Naive thymus-derived CD4-positive, alpha-beta T cell (primary cell): ENCODE data around the gene NIM1K. TPM values are rescaled to one million over a fixed set of nuclear protein-coding genes. Genes with fewer than 3 reads are reported as not detected.

Source experiments
- ATAC-seq: fragments of 150-1000 bp; cut with Tn5 transposase; 2 replicates; pipeline ENCODE4 v1.10.0; 2021; ENCODE audit warnings: mild to moderate bottlenecking, moderate library complexity
- CTCF ChIA-PET: fragments of 350-600 bp; sonication (Branson Sonifier 250); formaldehyde crosslinking; loops from one replicate; lab custom pipeline; 2021; ENCODE audit warnings: antibody characterized with exemption; lab: Charles Lee
- POLR2A ChIA-PET: fragments of 350-600 bp; sonication (Branson Sonifier 250); formaldehyde crosslinking; loops from one replicate; lab custom pipeline; 2021; ENCODE audit warnings: antibody characterized with exemption, inconsistent platforms; lab: Charles Lee
- DNase-seq, 9 donors: peaks; one replicate each; pipeline versions ENCODE4 v3.0.0 to v3.0.0-alpha.2; 2020 to 2022; ENCODE audit warnings: mixed read lengths in 1 of 9
- H3K27ac ChIP-seq: one replicate; pipeline ENCODE4 v1.7.0; 2013; ENCODE audit warnings: mild to moderate bottlenecking, low read depth, low read length, moderate library complexity
- H3K27me3 ChIP-seq, 2 donors: one replicate each; pipeline ENCODE4 v1.7.0; 2013; ENCODE audit warnings: low read length in 2 of 2, mild to moderate bottlenecking in 2 of 2, moderate library complexity in 2 of 2; ENCODE audit not compliant: control insufficient read depth in 2 of 2, insufficient read depth in 2 of 2
- H3K36me3 ChIP-seq, 3 experiments: 1 replicate in 2 of 3; 2 replicates in 1 of 3; pipeline ENCODE4 v1.7.0; 2013; ENCODE audit warnings: low read length in 3 of 3, mild to moderate bottlenecking in 3 of 3, moderate library complexity in 1 of 3; ENCODE audit not compliant: insufficient read depth in 3 of 3, control insufficient read depth in 2 of 3
- H3K4me1 ChIP-seq, 2 donors: one replicate each; pipeline ENCODE4 v1.7.0; 2013; ENCODE audit warnings: low read length in 2 of 2, mild to moderate bottlenecking in 2 of 2, moderate library complexity in 1 of 2; ENCODE audit not compliant: control insufficient read depth in 2 of 2, insufficient read depth in 2 of 2
- H3K4me3 ChIP-seq: 2 replicates; pipeline ENCODE4 v1.7.0; 2013; ENCODE audit warnings: mild to moderate bottlenecking, low read length
- H3K9me3 ChIP-seq, 3 experiments: 1 replicate in 2 of 3; 2 replicates in 1 of 3; pipeline ENCODE4 v1.7.0; 2013; ENCODE audit warnings: low read length in 3 of 3; ENCODE audit not compliant: control insufficient read depth in 2 of 3
- H3K27ac Mint-ChIP-seq, 9 donors: one replicate each; pipeline ENCODE4 v1.8.0; 2020 to 2022; ENCODE audit warnings: mixed read lengths in 9 of 9, mild to moderate bottlenecking in 8 of 9, moderate library complexity in 5 of 9, inconsistent platforms in 2 of 9
- H3K27me3 Mint-ChIP-seq, 5 donors: one replicate each; pipeline ENCODE4 v1.8.0; 2021 to 2022; ENCODE audit warnings: mixed read lengths in 5 of 5, mild to moderate bottlenecking in 1 of 5
- H3K36me3 Mint-ChIP-seq, 5 donors: one replicate each; pipeline ENCODE4 v1.8.0; 2020 to 2022; ENCODE audit warnings: mixed read lengths in 5 of 5, mild to moderate bottlenecking in 3 of 5, inconsistent platforms in 1 of 5
- H3K4me1 Mint-ChIP-seq, 7 donors: one replicate each; pipeline ENCODE4 v1.8.0; 2020 to 2022; ENCODE audit warnings: mixed read lengths in 7 of 7, mild to moderate bottlenecking in 3 of 7, inconsistent platforms in 1 of 7
- H3K4me3 Mint-ChIP-seq, 10 donors: one replicate each; pipeline ENCODE4 v1.8.0; 2020 to 2022; ENCODE audit warnings: mild to moderate bottlenecking in 10 of 10, mixed read lengths in 10 of 10, moderate library complexity in 6 of 10, inconsistent platforms in 2 of 10
- H3K9me3 Mint-ChIP-seq, 11 donors: one replicate each; pipeline ENCODE4 v1.8.0; 2020 to 2022; ENCODE audit warnings: mixed read lengths in 11 of 11, mild to moderate bottlenecking in 4 of 11, inconsistent platforms in 1 of 11, moderate library complexity in 1 of 11
- intact Hi-C, 2 donors: fragments of 100-400 bp; cut with micrococcal nuclease; formaldehyde crosslinking; loops; one replicate each; pipeline ENCODE4 v1.15.1; 2023
- polyA plus RNA-seq, 2 donors: library from polyadenylated mRNA; unstranded; fragments of 300-500 nt; fragmentation: Illumina TruSeq; gene quantifications; one replicate each; pipeline ENCODE4 v1.2.3, GENCODE V29; 2021
- total RNA-seq, 6 experiments: library from RNA in 5 of 6; stranded (reverse) in 5 of 6; gene quantifications; 1 replicate in 5 of 6; 2 replicates in 1 of 6; pipeline ENCODE4 v1.2.3 and lab custom pipeline; 2021 to 2026

The NIM1K gene
- total and polyA plus RNA-seq, 7 experiments from 2014 or later: 0.18 to 0.97 (median 0.49) TPM

DNA sequence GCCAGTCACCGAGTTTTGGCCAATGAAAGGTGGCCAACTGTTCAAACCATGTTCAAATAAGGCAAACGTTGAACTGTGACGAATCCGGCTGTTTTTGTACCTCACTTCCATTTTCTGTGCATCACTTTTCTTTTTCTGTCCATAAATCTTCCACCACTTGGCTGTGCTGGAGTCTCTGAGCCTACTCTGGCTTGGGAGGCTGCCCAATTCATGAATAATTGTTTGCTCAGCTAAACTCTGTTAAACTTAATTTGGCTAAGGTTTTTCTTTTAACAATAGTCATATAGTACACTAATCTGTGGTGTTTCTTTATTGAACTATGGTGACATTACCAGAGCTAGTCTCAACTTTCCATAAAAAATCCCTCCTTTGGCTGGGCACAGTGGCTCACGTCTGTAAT lies 11.3 kb downstream of the NIM1K start:
- no peak overlapping the region for H3K27ac ChIP-seq
- no peaks in the 10 kb centered on the region for H3K36me3 ChIP-seq
- no peak overlapping the region for H3K4me3 Mint-ChIP-seq
- no peaks in the 10 kb centered on the region for H3K4me1 ChIP-seq
- ChIA-PET CTCF (interaction anchor here (0.7 kb wide), 1 partner anchor 98 kb away, joined by 3 read pairs; no protein-coding TSS in a partner anchor), POLR2A (no interaction called here)
- DNase-seq (no peak), ATAC-seq (no peak)
- peaks cover 0 to 4% (median 0%) of the 10 kb centered on the region in 11 donors for H3K9me3 Mint-ChIP-seq
- no peaks in the 10 kb centered on the region for H3K27me3 ChIP-seq
- H3K4me1 Mint-ChIP-seq: no peaks in the 10 kb centered on the region
- H3K36me3 Mint-ChIP-seq: peaks cover 0 to 3% (median 0%) of the 10 kb centered on the region in 5 donors
- no peaks in the 10 kb centered on the region for H3K9me3 ChIP-seq
- no peak overlapping the region for H3K27ac Mint-ChIP-seq
- no peak overlapping the region for H3K4me3 ChIP-seq
- peaks cover 0 to 17% (median 12%) of the 10 kb centered on the region in 5 donors for H3K27me3 Mint-ChIP-seq
- intact Hi-C loops: no loop called here

DNA sequence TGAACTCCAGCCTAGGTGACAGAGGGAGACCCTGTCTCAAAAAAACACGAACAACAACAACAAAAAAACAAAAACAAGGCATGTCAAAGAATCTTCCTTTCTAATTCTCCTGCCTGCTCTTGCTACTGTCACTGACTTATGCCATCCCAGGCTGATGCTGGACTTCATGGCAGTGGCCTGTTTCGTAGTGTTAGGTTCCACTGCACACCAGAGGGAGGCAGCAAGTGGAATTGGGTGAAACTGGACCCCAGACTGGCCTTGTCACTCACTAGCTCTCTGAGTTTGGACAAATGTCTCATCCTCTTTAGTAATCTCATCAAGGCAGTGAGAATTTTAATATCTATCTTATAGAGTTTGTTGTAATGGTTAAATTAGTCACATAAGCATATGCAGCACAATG lies 12.9 kb downstream of the NIM1K start:
- ATAC-seq: no peak
- H3K36me3 Mint-ChIP-seq: peaks cover 0 to 3% (median 0%) of the 10 kb centered on the region in 5 donors
- Histone ChIP-seq H3K27me3 (no peaks in the 10 kb centered on the region), H3K9me3 (no peaks in the 10 kb centered on the region), H3K27ac (no peak overlapping the region), H3K36me3 (no peaks in the 10 kb centered on the region), H3K4me1 (no peaks in the 10 kb centered on the region), H3K4me3 (no peak overlapping the region)
- H3K4me3 Mint-ChIP-seq: no peak overlapping the region
- ChIA-PET CTCF (no interaction called here), POLR2A (no interaction called here)
- peaks cover 0 to 4% (median 0%) of the 10 kb centered on the region in 11 donors for H3K9me3 Mint-ChIP-seq
- intact Hi-C loops: no loop called here
- H3K27me3 Mint-ChIP-seq: peaks cover 7 to 22% (median 12%) of the 10 kb centered on the region in 5 donors
- no peak overlapping the region for H3K27ac Mint-ChIP-seq
- no peak for DNase-seq
- no peaks in the 10 kb centered on the region for H3K4me1 Mint-ChIP-seq

DNA sequence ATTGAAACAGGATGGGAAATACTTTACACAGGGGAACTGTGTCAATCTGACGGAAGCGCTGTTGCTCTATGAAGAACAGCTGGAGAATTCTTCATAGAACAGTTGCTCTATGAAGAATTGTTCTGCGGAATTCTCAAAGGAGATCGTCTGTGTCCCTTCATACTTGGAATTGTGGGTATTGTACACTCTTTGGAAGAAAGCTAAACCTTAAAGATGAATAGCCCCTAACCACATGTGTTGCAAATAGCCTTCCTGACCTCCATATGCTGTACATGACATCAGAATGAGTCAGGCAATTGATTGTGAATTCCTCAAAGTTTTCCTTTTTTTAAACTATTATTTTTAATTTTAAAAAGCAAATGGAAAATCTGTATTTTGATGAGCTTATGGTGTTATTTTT lies 15.6 kb downstream of the NIM1K start:
- Mint-ChIP-seq H3K9me3 (peaks cover 0 to 3% (median 0%) of the 10 kb centered on the region in 11 donors), H3K27me3 (peaks cover 18 to 36% (median 21%) of the 10 kb centered on the region in 5 donors), H3K27ac (no peak overlapping the region), H3K36me3 (peaks cover 0 to 3% (median 0%) of the 10 kb centered on the region in 5 donors), H3K4me1 (no peaks in the 10 kb centered on the region), H3K4me3 (no peak overlapping the region)
- intact Hi-C loops: no loop called here
- H3K27me3 ChIP-seq: no peaks in the 10 kb centered on the region
- ATAC-seq (no peak), DNase-seq (no peak)
- CTCF ChIA-PET: no interaction called here
- H3K36me3 ChIP-seq: no peaks in the 10 kb centered on the region
- H3K27ac ChIP-seq: no peak overlapping the region
- H3K4me1 ChIP-seq: no peaks in the 10 kb centered on the region
- no peaks in the 10 kb centered on the region for H3K9me3 ChIP-seq
- H3K4me3 ChIP-seq: no peak overlapping the region
- POLR2A ChIA-PET: no interaction called here

GRCh38 chr5:43208658-43209057 lies 16.6 kb downstream of the NIM1K start:
- intact Hi-C loops: no loop called here
- peaks cover 0 to 2% (median 0%) of the 10 kb centered on the region in 11 donors for H3K9me3 Mint-ChIP-seq
- ATAC-seq (no peak), DNase-seq (no peak)
- no peaks in the 10 kb centered on the region for H3K4me1 Mint-ChIP-seq
- H3K36me3 Mint-ChIP-seq: no peaks in the 10 kb centered on the region
- H3K36me3 ChIP-seq: no peaks in the 10 kb centered on the region
- H3K9me3 ChIP-seq: no peaks in the 10 kb centered on the region
- no peak overlapping the region for H3K4me3 Mint-ChIP-seq
- H3K27ac Mint-ChIP-seq: no peak overlapping the region
- POLR2A ChIA-PET: no interaction called here
- H3K4me1 ChIP-seq: no peaks in the 10 kb centered on the region
- CTCF ChIA-PET: no interaction called here
- no peaks in the 10 kb centered on the region for H3K27me3 ChIP-seq
- no peak overlapping the region for H3K4me3 ChIP-seq
- H3K27ac ChIP-seq: no peak overlapping the region
- H3K27me3 Mint-ChIP-seq: peaks cover 17 to 36% (median 21%) of the 10 kb centered on the region in 5 donors

DNA sequence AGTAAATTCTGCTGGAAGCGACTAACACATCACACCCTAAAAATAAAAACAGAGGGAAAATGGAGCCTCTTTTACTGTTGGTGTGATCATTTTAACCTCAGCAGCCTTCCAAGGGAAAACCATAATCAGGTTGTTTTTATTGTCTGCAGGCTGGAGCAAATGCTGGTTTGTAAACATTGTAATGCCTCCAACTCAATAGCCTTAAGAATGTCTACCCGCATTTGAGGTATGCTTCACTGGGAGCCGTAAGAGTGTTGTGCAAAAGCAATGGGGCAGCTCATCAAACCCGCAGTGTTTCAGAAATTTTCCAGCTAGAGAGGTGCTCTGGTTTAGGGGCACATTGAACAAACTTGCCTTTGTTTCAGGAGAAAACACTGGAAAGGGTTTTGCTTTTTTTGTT lies 17.0 kb downstream of the NIM1K start:
- ATAC-seq (no peak), DNase-seq (no peak)
- Mint-ChIP-seq H3K27me3 (peaks cover 17 to 36% (median 21%) of the 10 kb centered on the region in 5 donors), H3K9me3 (peaks cover 0 to 2% (median 0%) of the 10 kb centered on the region in 11 donors), H3K27ac (no peak overlapping the region), H3K36me3 (no peaks in the 10 kb centered on the region), H3K4me3 (no peak overlapping the region), H3K4me1 (no peaks in the 10 kb centered on the region)
- intact Hi-C loops: no loop called here
- H3K27ac ChIP-seq: no peak overlapping the region
- CTCF ChIA-PET: no interaction called here
- H3K4me3 ChIP-seq: no peak overlapping the region
- H3K36me3 ChIP-seq: no peaks in the 10 kb centered on the region
- POLR2A ChIA-PET: no interaction called here
- H3K4me1 ChIP-seq: no peaks in the 10 kb centered on the region
- H3K9me3 ChIP-seq: no peaks in the 10 kb centered on the region
- H3K27me3 ChIP-seq: no peaks in the 10 kb centered on the region

DNA sequence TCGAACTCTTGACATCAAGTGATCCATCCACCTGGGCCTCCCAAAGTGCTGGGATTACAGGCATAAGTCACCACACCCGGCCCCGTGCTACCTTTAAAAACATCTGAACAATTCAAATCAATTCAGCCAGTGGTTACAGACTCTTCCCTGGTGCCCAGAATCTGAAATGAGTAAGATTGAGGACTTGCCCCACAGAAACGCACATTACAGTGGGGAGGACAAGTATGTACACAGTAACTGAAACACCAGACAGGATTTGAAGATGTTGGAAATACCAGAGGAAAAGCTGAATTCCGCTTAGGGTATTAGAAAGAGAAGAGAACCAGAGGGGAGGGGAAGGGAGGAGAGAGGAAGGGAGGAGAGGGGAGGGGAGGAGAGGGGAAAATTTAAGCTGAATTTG lies 17.8 kb downstream of the NIM1K start:
- ATAC-seq (no peak), DNase-seq (no peak)
- H3K36me3 ChIP-seq: no peaks in the 10 kb centered on the region
- Mint-ChIP-seq H3K27ac (no peak overlapping the region), H3K27me3 (peaks cover 17 to 36% (median 21%) of the 10 kb centered on the region in 5 donors), H3K36me3 (no peaks in the 10 kb centered on the region), H3K4me3 (no peak overlapping the region), H3K4me1 (no peaks in the 10 kb centered on the region), H3K9me3 (no peaks in the 10 kb centered on the region)
- intact Hi-C loops: no loop called here
- no peaks in the 10 kb centered on the region for H3K27me3 ChIP-seq
- CTCF ChIA-PET: no interaction called here
- no peak overlapping the region for H3K27ac ChIP-seq
- H3K4me3 ChIP-seq: no peak overlapping the region
- POLR2A ChIA-PET: no interaction called here
- no peaks in the 10 kb centered on the region for H3K9me3 ChIP-seq
- no peaks in the 10 kb centered on the region for H3K4me1 ChIP-seq

DNA sequence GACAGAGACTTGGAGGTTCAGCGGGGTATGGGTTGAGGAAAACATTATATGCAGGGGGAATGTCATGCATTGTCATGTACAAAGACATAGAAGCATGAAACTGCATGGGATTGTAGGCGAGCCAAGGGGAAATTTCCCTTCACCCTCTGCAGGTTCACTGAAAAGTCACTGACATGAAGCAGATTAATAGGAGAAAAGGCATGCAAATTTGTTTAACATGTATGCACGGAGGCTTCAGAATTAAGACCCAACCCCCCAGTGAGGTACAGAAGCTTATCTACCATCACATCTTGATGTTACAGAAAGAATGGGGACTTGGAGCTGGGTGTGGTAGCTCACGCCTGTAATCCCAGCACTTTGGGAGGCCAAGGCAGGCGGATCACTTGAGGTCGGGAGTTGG lies 18.5 kb downstream of the NIM1K start:
- DNase-seq: no peak
- Histone ChIP-seq H3K9me3 (no peaks in the 10 kb centered on the region), H3K27me3 (no peaks in the 10 kb centered on the region), H3K4me1 (no peaks in the 10 kb centered on the region), H3K4me3 (no peak overlapping the region), H3K27ac (no peak overlapping the region), H3K36me3 (no peaks in the 10 kb centered on the region)
- Mint-ChIP-seq H3K36me3 (no peaks in the 10 kb centered on the region), H3K4me1 (no peaks in the 10 kb centered on the region), H3K4me3 (no peak overlapping the region), H3K9me3 (no peaks in the 10 kb centered on the region), H3K27me3 (peaks cover 17 to 36% (median 21%) of the 10 kb centered on the region in 5 donors), H3K27ac (peak overlapping the region in 1 of 9 donors; percentile 42)
- ATAC-seq: no peak
- intact Hi-C loops: no loop called here
- ChIA-PET CTCF (no interaction called here), POLR2A (no interaction called here)
